BE2C (cell line): ENCODE results near the gene RTKN. TPM values are rescaled to one million over a fixed set of nuclear protein-coding genes. Genes with fewer than 3 reads are reported as not detected.
A peak's percentile ranks its signal among the peaks of the same experiment; 100 is the strongest.
"Not testable (repeated sequence)": the region's sequence is repeated elsewhere in the genome, so short reads cannot be mapped to it uniquely, and the experiment has no call there.

Experiments
- DNase-seq: peaks from one replicate; pipeline ENCODE4 v3.0.0-alpha.2; 2020
- H3K27me3 ChIP-seq: fragments of 250-450 bp; sonication (Bioruptor Pico); 2 replicates; pipeline ENCODE4 v1.5.1; 2020; ENCODE audit warnings: mild to moderate bottlenecking
- H3K36me3 ChIP-seq: fragments of 250-450 bp; sonication (Bioruptor Pico); 2 replicates; pipeline ENCODE4 v1.5.1; 2020; ENCODE audit warnings: mild to moderate bottlenecking
- H3K4me1 ChIP-seq: fragments of 250-450 bp; sonication (Bioruptor Pico); 2 replicates; pipeline ENCODE4 v1.5.1; 2020
- H3K4me3 ChIP-seq: 2 replicates; pipeline ENCODE4 v1.5.1; 2011; ENCODE audit warnings: low read depth, low read length
- H3K9me3 ChIP-seq: fragments of 250-450 bp; sonication (Bioruptor Pico); 2 replicates; pipeline ENCODE4 v1.5.1; 2020
- polyA plus RNA-seq: library from polyadenylated mRNA; unstranded; fragments of >200 nt; gene quantifications from one replicate; pipeline ENCODE4 v1.2.1, GENCODE V29; 2012; ENCODE audit warnings: low read depth, missing spikeins; ENCODE audit not compliant: insufficient read length, insufficient read depth
- TF ChIP-seq, protein P1 (sequence below): IDR thresholded peaks from 2 replicates; pipeline ENCODE4 v1.5.1; 2012; ENCODE audit warnings: mild to moderate bottlenecking, low read depth, low read length

The RTKN gene, protein sequence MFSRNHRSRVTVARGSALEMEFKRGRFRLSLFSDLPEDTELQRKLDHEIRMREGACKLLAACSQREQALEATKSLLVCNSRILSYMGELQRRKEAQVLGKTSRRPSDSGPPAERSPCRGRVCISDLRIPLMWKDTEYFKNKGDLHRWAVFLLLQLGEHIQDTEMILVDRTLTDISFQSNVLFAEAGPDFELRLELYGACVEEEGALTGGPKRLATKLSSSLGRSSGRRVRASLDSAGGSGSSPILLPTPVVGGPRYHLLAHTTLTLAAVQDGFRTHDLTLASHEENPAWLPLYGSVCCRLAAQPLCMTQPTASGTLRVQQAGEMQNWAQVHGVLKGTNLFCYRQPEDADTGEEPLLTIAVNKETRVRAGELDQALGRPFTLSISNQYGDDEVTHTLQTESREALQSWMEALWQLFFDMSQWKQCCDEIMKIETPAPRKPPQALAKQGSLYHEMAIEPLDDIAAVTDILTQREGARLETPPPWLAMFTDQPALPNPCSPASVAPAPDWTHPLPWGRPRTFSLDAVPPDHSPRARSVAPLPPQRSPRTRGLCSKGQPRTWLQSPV
- 12.9 TPM for polyA plus RNA-seq

DNA sequence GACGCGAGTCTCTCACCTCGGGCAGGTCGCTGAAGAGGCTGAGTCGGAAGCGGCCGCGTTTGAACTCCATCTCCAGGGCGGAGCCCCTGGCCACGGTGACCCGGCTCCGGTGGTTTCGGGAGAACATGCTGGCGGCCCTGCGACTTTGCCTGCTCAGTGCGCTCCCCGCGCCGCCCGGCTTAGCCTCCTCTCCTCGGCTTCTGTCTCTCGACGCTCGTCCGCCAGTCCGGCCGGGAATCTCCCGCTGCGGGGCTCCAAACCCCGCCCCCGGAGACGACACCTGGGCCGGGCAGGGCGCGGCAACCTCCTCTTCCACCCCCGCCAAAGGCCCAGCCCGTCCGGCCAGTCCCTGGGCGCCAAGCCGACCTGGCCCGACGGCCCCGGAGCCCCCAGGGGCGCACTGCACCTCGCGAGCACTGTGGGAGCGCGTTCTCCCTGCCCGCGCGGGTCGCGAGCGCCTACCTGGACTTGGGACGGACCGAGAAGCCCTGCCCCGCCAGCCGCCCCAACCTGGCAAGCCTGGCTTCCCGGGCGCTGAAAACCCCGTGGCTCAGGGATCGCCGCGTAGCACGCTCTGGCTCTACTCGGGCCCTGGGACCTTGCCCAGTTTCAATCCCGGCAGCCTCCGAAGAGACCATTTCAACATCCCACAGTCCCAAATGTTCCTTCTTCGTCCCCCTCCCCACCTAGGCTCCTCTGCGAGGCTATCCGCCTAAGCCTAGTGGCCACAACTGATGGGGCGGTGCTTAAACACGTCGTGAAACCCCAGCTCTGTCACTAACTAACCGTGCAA, at the start of gene RTKN:
Gene RTKN (minus strand): TSS at position 248 of the 793 bp plus-strand sequence. CDS start 121 bp downstream, at position 127.
- no peak for DNase-seq
- peaks cover 3% of the 10 kb centered on the region; the same call in 1 of the 2 replicates for H3K4me1 ChIP-seq
- H3K27me3 ChIP-seq = no peaks in the 10 kb centered on the region
- H3K4me3 ChIP-seq = peak within 1 kb of the TSS; percentile 69
- TF ChIP-seq, protein P1, sequence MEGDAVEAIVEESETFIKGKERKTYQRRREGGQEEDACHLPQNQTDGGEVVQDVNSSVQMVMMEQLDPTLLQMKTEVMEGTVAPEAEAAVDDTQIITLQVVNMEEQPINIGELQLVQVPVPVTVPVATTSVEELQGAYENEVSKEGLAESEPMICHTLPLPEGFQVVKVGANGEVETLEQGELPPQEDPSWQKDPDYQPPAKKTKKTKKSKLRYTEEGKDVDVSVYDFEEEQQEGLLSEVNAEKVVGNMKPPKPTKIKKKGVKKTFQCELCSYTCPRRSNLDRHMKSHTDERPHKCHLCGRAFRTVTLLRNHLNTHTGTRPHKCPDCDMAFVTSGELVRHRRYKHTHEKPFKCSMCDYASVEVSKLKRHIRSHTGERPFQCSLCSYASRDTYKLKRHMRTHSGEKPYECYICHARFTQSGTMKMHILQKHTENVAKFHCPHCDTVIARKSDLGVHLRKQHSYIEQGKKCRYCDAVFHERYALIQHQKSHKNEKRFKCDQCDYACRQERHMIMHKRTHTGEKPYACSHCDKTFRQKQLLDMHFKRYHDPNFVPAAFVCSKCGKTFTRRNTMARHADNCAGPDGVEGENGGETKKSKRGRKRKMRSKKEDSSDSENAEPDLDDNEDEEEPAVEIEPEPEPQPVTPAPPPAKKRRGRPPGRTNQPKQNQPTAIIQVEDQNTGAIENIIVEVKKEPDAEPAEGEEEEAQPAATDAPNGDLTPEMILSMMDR = no peak
- H3K36me3 ChIP-seq = no peaks in the 10 kb centered on the region
- H3K9me3 ChIP-seq = no peaks in the 10 kb centered on the region

DNA sequence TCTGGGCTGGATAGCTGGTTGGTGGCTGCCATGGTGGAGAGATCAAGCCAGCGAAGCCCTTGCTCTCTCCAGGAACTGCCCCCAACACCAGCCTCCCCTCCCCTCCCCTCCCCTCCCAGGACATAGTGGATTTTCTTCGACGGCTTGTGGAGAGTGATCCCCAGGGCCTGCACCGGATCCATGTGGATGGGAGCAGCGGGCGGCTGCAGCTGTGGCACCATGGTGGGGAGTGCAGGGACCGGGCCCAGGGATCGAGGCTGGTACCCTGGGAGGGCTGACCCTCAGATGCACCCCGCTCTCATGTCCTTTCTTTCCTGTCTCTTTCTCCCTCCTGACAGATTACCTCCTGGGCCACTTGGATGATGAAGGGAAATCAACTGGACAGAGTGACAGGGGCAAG, 48.2 kb upstream of the RTKN start:
- H3K4me3 ChIP-seq = no peak overlapping the region
- H3K9me3 ChIP-seq = no peaks in the 10 kb centered on the region
- TF ChIP-seq, protein P1 = no peak
- H3K36me3 ChIP-seq = no peaks in the 10 kb centered on the region
- H3K27me3 ChIP-seq = no peaks in the 10 kb centered on the region
- no peaks in the 10 kb centered on the region for H3K4me1 ChIP-seq
- DNase-seq = no peak

DNA sequence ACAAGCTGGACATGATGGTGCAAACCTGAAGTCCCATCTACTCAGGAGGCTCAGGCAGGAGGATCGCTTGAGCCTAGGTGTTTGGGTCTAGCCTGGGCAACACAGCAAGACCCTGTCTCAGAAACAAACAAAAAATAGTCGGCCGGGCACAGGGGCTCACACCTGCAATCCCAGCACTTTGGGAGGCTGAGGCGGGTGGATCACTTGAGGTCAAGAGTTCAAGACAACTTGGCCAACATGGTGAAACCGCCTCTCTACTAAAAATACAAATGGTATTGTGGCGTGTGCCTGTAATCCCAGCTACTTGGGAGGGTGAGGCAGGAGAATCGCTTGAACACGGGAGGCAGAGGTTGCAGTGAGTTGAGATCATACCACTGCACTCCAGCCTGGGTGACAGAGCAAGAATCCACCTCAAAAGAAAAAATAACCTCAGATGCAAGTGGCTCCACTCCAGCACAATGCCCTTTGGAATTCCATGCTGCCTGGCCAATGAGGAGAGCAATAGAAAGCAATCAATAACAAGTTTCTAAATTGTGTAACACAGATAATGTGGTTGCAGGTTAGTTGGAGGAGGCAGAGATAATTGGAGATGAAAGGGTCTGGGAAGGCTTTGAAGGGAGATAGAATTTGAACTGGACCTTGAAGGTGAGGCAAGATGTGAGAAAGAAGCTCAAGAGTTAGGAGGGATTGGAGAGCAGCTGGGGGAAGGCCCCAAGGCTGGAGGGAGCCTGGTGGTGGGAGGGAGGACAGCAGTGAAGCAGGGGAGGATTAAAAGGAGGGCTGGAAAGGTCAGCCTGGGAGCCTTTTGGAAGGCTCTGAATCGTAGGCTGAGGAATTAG, 47.1 kb upstream of the RTKN start:
- Histone ChIP-seq H3K27me3 (no peaks in the 10 kb centered on the region), H3K4me1 (no peaks in the 10 kb centered on the region), H3K36me3 (no peaks in the 10 kb centered on the region), H3K4me3 (no peak overlapping the region), H3K9me3 (no peaks in the 10 kb centered on the region)
- TF ChIP-seq, protein P1 = no peak
- no peak for DNase-seq

DNA sequence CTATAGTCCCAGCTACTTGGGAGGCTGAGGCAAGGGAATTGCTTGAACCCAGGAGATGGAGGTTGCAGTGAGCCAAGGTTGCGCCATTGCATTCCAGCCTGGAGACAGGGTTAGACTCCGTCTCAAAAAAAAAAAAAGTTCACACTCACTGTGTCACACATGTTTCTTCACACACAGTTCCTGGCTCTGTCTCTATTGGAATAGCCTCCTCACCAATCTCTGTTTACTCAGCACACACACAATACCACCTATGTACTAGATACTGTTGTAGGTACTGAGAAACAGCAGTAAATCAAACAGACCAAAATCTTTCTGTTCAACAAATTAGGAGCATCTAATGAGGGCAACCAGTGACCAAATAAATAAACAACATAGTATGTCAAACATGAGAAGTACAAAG, 44.4 kb upstream of the RTKN start:
- Histone ChIP-seq H3K9me3 (no peaks in the 10 kb centered on the region), H3K4me1 (no peaks in the 10 kb centered on the region), H3K36me3 (no peaks in the 10 kb centered on the region), H3K4me3 (no peak overlapping the region), H3K27me3 (no peaks in the 10 kb centered on the region)
- TF ChIP-seq, protein P1 = no peak
- no peak for DNase-seq

DNA sequence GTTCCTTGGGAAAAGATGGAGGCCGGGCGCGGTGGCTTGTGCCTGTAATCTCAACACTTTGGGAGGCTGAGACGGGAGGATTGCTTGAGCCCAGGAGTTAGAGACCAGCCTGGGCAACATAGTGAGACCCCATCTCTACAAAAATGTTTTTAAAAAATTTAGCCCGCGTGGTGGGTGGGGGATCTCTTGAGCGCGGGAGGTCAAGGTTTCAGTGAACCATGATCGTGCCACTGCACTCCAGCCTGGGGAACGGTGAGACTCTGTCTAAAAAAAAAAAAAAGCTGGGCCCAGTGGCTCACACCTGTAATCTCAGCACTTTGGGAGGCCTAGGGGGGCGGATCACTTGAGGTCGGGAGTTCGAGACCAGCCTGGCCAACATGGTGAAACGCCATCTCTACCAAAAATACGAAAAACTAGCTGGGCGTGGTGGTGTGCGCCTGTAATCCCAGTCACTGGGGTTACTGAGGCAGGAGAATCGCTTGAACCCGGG, 42.0 kb upstream of the RTKN start:
- not testable (repeated sequence) for H3K9me3 ChIP-seq, H3K27me3 ChIP-seq, H3K4me1 ChIP-seq, H3K36me3 ChIP-seq, DNase-seq
- H3K4me3 ChIP-seq = peak overlapping the region; percentile 79
